AG09309 (cell line): ENCODE data around the gene ARL14.

Source experiments
- DNase-seq: peaks from one replicate; pipeline ENCODE4 v3.0.0-alpha.2; 2010; ENCODE audit warnings: low read depth
- H3K4me3 ChIP-seq: 2 replicates; pipeline ENCODE4 v1.5.1; 2011; ENCODE audit warnings: mild to moderate bottlenecking, low read depth, low read length, moderate library complexity; ENCODE audit not compliant: control insufficient read depth
- TF ChIP-seq, protein P1 (sequence below): IDR thresholded peaks from 2 replicates; pipeline ENCODE4 v1.5.1; 2011; ENCODE audit warnings: mild to moderate bottlenecking, low read depth, low read length, inconsistent platforms; ENCODE audit not compliant: insufficient read depth, control insufficient read depth; ENCODE audit errors: missing control alignments

ARL14 gene

GRCh38 chr3:160671231-160671630 lies 5.7 kb upstream of the ARL14 start:
- H3K4me3 ChIP-seq = no peak overlapping the region
- no peak for DNase-seq
- TF ChIP-seq, protein P1, sequence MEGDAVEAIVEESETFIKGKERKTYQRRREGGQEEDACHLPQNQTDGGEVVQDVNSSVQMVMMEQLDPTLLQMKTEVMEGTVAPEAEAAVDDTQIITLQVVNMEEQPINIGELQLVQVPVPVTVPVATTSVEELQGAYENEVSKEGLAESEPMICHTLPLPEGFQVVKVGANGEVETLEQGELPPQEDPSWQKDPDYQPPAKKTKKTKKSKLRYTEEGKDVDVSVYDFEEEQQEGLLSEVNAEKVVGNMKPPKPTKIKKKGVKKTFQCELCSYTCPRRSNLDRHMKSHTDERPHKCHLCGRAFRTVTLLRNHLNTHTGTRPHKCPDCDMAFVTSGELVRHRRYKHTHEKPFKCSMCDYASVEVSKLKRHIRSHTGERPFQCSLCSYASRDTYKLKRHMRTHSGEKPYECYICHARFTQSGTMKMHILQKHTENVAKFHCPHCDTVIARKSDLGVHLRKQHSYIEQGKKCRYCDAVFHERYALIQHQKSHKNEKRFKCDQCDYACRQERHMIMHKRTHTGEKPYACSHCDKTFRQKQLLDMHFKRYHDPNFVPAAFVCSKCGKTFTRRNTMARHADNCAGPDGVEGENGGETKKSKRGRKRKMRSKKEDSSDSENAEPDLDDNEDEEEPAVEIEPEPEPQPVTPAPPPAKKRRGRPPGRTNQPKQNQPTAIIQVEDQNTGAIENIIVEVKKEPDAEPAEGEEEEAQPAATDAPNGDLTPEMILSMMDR = no peak

- no peak overlapping the region for H3K4me3 ChIP-seq
- no peak for DNase-seq
- TF ChIP-seq, protein P1 = no peak
Observed at GRCh38 chr3:160671995-160672394, 5.0 kb upstream of the ARL14 start.

- no peak for DNase-seq
- no peak overlapping the region for H3K4me3 ChIP-seq
- TF ChIP-seq, protein P1 = no peak
Observed at GRCh38 chr3:160673188-160673587, 3.8 kb upstream of the ARL14 start.

DNA sequence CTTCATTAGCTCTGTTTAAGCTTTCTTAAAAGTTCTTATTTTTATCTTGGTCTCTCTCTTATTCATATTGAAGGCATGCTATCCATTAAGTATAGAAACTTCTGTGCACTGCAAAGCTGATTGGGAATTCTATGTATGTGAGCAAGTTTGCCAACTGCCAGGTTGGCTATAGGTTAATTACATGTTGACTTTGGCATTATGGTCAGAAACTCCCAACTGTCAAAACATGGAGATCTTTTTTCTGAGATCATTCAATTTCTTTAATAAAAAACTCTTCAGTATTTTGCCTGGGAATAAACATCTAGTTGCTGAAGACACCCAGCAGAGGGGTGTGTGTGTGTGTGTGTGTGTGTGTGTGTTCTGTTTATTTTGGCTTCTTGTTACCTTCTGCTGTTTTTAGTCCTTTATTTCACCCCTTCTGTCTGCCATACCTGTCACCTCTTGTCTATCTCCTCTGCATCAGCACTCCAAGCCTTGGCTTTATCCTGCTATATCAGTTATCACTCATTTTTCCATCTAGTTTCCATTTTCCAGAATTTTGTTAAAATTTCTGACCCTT lies 1.3 kb upstream of the ARL14 start:
- TF ChIP-seq, protein P1 = no peak
- H3K4me3 ChIP-seq = no peak overlapping the region
- DNase-seq = no peak

GRCh38 chr3:160677459-160677881 lies 510 bp downstream of the ARL14 start:
- TF ChIP-seq, protein P1 = no peak
- H3K4me3 ChIP-seq = no peak overlapping the region
- no peak for DNase-seq

DNA sequence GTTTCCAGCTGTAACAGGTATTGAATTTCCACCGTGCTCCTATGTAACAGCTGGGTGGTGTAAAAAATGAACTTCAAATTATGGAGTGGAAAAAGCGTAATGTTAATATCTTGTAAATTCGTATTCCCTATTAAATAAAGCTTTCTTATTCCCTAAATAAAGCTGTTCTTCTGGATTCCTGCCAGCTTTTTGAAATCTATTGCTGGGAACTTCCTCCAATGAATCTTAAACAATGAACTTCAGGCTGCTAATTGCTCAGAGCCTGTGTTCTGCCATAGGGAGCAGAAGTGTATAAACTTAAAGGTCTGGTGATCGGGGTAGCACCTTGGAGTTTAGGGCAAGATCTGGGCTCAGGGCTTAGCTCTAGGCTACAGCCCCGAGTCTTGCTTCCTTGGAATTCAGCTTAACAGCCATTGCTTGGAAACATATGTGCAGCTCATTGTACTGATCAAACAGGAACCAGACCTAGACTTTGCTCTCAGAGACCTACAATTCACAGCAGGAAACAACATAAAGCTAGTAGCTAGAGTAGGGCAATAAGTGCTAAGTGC lies 1.4 kb downstream of the ARL14 start:
- DNase-seq = no peak
- H3K4me3 ChIP-seq = no peak overlapping the region
- TF ChIP-seq, protein P1 = no peak

DNA sequence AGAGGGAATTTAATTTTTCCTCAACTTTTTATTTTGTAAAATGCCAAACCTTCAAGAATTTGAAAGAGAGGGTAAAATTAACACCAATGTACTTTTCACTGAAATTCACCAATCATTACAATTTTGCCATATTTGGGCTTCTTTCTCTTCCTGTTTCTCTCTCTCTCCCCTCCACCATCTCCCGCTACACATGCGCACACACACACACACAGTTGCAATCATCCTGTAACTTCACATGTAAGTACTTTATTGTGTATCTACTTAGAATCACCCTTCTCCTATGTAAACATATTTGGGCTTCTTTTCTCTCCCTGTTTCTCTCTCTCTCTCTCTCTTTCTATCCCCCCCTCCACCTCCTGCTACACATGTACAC lies 7.4 kb downstream of the ARL14 start:
- no peak overlapping the region for H3K4me3 ChIP-seq
- TF ChIP-seq, protein P1 = no peak
- no peak for DNase-seq
